Neuronal stem cell (in vitro differentiated cells): ENCODE measurements around the gene PLN.

Experiments
- DNase-seq: peaks from one replicate; pipeline ENCODE4 v3.0.0-alpha.2; 2013; ENCODE audit warnings: low spot score
- H2AFZ ChIP-seq: one replicate; pipeline ENCODE4 v1.6.1; 2013; ENCODE audit warnings: mild to moderate bottlenecking, low read length, inconsistent platforms
- H2AK5ac ChIP-seq: 2 replicates; pipeline ENCODE4 v1.6.1; 2013; ENCODE audit warnings: low read depth, mild to moderate bottlenecking, inconsistent platforms, low read length, moderate library complexity, mixed read lengths
- H2BK120ac ChIP-seq: 2 replicates; pipeline ENCODE4 v1.6.1; 2013; ENCODE audit warnings: low read depth, mild to moderate bottlenecking, inconsistent platforms, low read length, moderate library complexity, mixed read lengths
- H2BK12ac ChIP-seq: one replicate; pipeline ENCODE4 v1.6.1; 2013; ENCODE audit warnings: low read length, inconsistent platforms
- H2BK15ac ChIP-seq: 2 replicates; pipeline ENCODE4 v1.6.1; 2013; ENCODE audit warnings: mild to moderate bottlenecking, low read length, inconsistent platforms, mixed read lengths
- H2BK5ac ChIP-seq: one replicate; pipeline ENCODE4 v1.6.1; 2013; ENCODE audit warnings: inconsistent platforms, mild to moderate bottlenecking, low read length, moderate library complexity
- H3K14ac ChIP-seq: one replicate; pipeline ENCODE4 v1.6.1; 2013; ENCODE audit warnings: low read length, inconsistent platforms
- H3K18ac ChIP-seq: 2 replicates; pipeline ENCODE4 v1.6.1; 2013; ENCODE audit warnings: low read length, inconsistent platforms
- H3K23ac ChIP-seq: 2 replicates; pipeline ENCODE4 v1.6.1; 2013; ENCODE audit warnings: low read depth, mild to moderate bottlenecking, mixed read lengths, low read length, inconsistent platforms; ENCODE audit not compliant: poor library complexity
- H3K27ac ChIP-seq: replicated peaks from 3 replicates; pipeline ENCODE4 v1.5.1; 2013; ENCODE audit warnings: low read length, inconsistent platforms
- H3K27me3 ChIP-seq, 3 experiments: 2 replicates each; pipeline ENCODE4 v1.6.1; 2013; ENCODE audit warnings: low read length in 3 of 3, mild to moderate bottlenecking in 2 of 3, inconsistent platforms in 1 of 3, low read depth in 1 of 3, mixed read lengths in 1 of 3, moderate library complexity in 1 of 3; ENCODE audit not compliant: control insufficient read depth in 3 of 3, insufficient read depth in 3 of 3
- H3K36me3 ChIP-seq, 2 donors: replicated peaks in 1 of 2; 2 replicates each; pipeline ENCODE4 v1.6.1; 2013; ENCODE audit warnings: low read length in 2 of 2; ENCODE audit not compliant: control insufficient read depth in 2 of 2, insufficient read depth in 2 of 2
- H3K4ac ChIP-seq: 2 replicates; pipeline ENCODE4 v1.6.1; 2013; ENCODE audit warnings: inconsistent platforms, mild to moderate bottlenecking, low read length, moderate library complexity
- H3K4me1 ChIP-seq, 2 donors: 1 replicate in 1 of 2; 2 replicates in 1 of 2; pipeline ENCODE4 v1.6.1; 2013; ENCODE audit warnings: low read length in 2 of 2, low read depth in 1 of 2; ENCODE audit not compliant: control insufficient read depth in 2 of 2, insufficient read depth in 1 of 2
- H3K4me2 ChIP-seq: one replicate; pipeline ENCODE4 v1.6.1; 2013; ENCODE audit warnings: mild to moderate bottlenecking, low read length, inconsistent platforms; ENCODE audit not compliant: insufficient read depth, poor library complexity, severe bottlenecking
- H3K4me3 ChIP-seq, 2 donors: 2 replicates each; pipeline ENCODE4 v1.5.1; 2013; ENCODE audit warnings: low read length in 2 of 2, mild to moderate bottlenecking in 2 of 2, inconsistent platforms in 1 of 2, moderate library complexity in 1 of 2
- H3K79me1 ChIP-seq: one replicate; pipeline ENCODE4 v1.6.1; 2013; ENCODE audit warnings: low read depth, mild to moderate bottlenecking, inconsistent platforms, low read length, moderate library complexity
- H3K9ac ChIP-seq: one replicate; pipeline ENCODE4 v1.6.1; 2013; ENCODE audit warnings: mild to moderate bottlenecking, low read depth, low read length, inconsistent platforms; ENCODE audit not compliant: poor library complexity
- H3K9me3 ChIP-seq, 2 donors: replicated peaks in 1 of 2; 2 replicates each; pipeline versions ENCODE3 to v1.6.1; 2013; ENCODE audit warnings: low read length in 2 of 2, mild to moderate bottlenecking in 2 of 2, inconsistent platforms in 1 of 2, low read depth in 1 of 2, mixed read lengths in 1 of 2, moderate library complexity in 1 of 2; ENCODE audit not compliant: control insufficient read depth in 2 of 2, insufficient read depth in 1 of 2
- H4K8ac ChIP-seq: one replicate; pipeline ENCODE4 v1.6.1; 2013; ENCODE audit warnings: low read depth, mild to moderate bottlenecking, inconsistent platforms, low read length, moderate library complexity
- H4K91ac ChIP-seq: one replicate; pipeline ENCODE4 v1.6.1; 2013; ENCODE audit warnings: low read length, low read depth, mild to moderate bottlenecking, inconsistent platforms; ENCODE audit not compliant: poor library complexity
- WGBS, 2 donors: extraction: QIAGEN DNeasy Blood & Tissue Kit; methylation state at CpG; one replicate each; pipeline ENCODE4 v1.1.7; 2013; ENCODE audit warnings: missing lambda C conversion rate in 2 of 2, mixed read lengths in 1 of 2; ENCODE audit not compliant: insufficient read length in 2 of 2, insufficient replicate concordance in 1 of 2; ENCODE audit errors: extremely low coverage in 2 of 2; 5-methylcytosine and 5-hydroxymethylcytosine counted together

Gene PLN

GRCh38 chr6:118507636-118508035 lies 40.5 kb upstream of the PLN start:
- H2BK12ac ChIP-seq = no peak overlapping the region
- DNase-seq = no peak
- H3K4me2 ChIP-seq = no peak overlapping the region
- peaks cover 0 to 6% of the 10 kb centered on the region in 2 donors for H3K36me3 ChIP-seq
- H3K9ac ChIP-seq = no peak overlapping the region
- H4K91ac ChIP-seq = no peak overlapping the region
- no peak overlapping the region for H3K18ac ChIP-seq
- H3K27ac ChIP-seq = no peak overlapping the region
- H4K8ac ChIP-seq = no peak overlapping the region
- no peak overlapping the region for H3K4me3 ChIP-seq
- H2BK120ac ChIP-seq = no peak overlapping the region
- H2BK15ac ChIP-seq = no peak overlapping the region
- no peak overlapping the region for H3K4ac ChIP-seq
- no peak overlapping the region for H2AK5ac ChIP-seq
- no peaks in the 10 kb centered on the region for H3K79me1 ChIP-seq
- no peak overlapping the region for H3K14ac ChIP-seq
- H3K27me3 ChIP-seq = no peaks in the 10 kb centered on the region
- no CpG with 5 or more reads among the region's 1 CpG for WGBS, 2 donors
- no peaks in the 10 kb centered on the region for H3K9me3 ChIP-seq
- H3K23ac ChIP-seq = no peak overlapping the region
- no peak overlapping the region for H2BK5ac ChIP-seq
- no peak overlapping the region for H2AFZ ChIP-seq
- no peaks in the 10 kb centered on the region for H3K4me1 ChIP-seq

GRCh38 chr6:118509009-118509617 lies 39.0 kb upstream of the PLN start:
- H2BK15ac ChIP-seq = no peak overlapping the region

GRCh38 chr6:118511930-118512715 lies 36.0 kb upstream of the PLN start:
- H3K18ac ChIP-seq = no peak overlapping the region
- no peak overlapping the region for H4K91ac ChIP-seq
- H3K4ac ChIP-seq = no peak overlapping the region
- H2BK12ac ChIP-seq = no peak overlapping the region
- no peak overlapping the region for H3K27ac ChIP-seq
- H2BK15ac ChIP-seq = no peak overlapping the region
- H3K79me1 ChIP-seq = no peaks in the 10 kb centered on the region
- no peak overlapping the region for H2BK120ac ChIP-seq
- no peaks in the 10 kb centered on the region for H3K36me3 ChIP-seq
- no peak overlapping the region for H2BK5ac ChIP-seq
- H2AFZ ChIP-seq = no peak overlapping the region
- no peak for DNase-seq
- H3K9ac ChIP-seq = no peak overlapping the region
- WGBS, 2 donors = no CpG with 5 or more reads among the region's 4 CpGs
- no peaks in the 10 kb centered on the region for H3K9me3 ChIP-seq
- no peak overlapping the region for H3K4me2 ChIP-seq
- H3K4me3 ChIP-seq = no peak overlapping the region
- H4K8ac ChIP-seq = no peak overlapping the region
- no peaks in the 10 kb centered on the region for H3K27me3 ChIP-seq
- no peak overlapping the region for H3K23ac ChIP-seq
- H3K14ac ChIP-seq = no peak overlapping the region
- no peaks in the 10 kb centered on the region for H3K4me1 ChIP-seq
- H2AK5ac ChIP-seq = no peak overlapping the region

More at GRCh38 chr6:118509009-118509617, 39.0 kb upstream of the PLN start:
- H3K27me3 ChIP-seq = no peaks in the 10 kb centered on the region
- no peak overlapping the region for H3K14ac ChIP-seq
- no peak overlapping the region for H3K4me3 ChIP-seq
- H4K91ac ChIP-seq = no peak overlapping the region
- no peak overlapping the region for H2BK12ac ChIP-seq
- no peak overlapping the region for H3K18ac ChIP-seq
- no peak overlapping the region for H3K9ac ChIP-seq
- H2AFZ ChIP-seq = no peak overlapping the region
- H3K9me3 ChIP-seq = no peaks in the 10 kb centered on the region
- H2BK120ac ChIP-seq = no peak overlapping the region
- H3K23ac ChIP-seq = no peak overlapping the region
- no peak overlapping the region for H3K4me2 ChIP-seq
- no peak overlapping the region for H3K4ac ChIP-seq
- H3K27ac ChIP-seq = no peak overlapping the region
- no peaks in the 10 kb centered on the region for H3K79me1 ChIP-seq
- no CpG with 5 or more reads among the region's 3 CpGs for WGBS, 2 donors
- no peak overlapping the region for H4K8ac ChIP-seq
- no peak overlapping the region for H2AK5ac ChIP-seq
- peaks cover 0 to 6% of the 10 kb centered on the region in 2 donors for H3K36me3 ChIP-seq
- no peak for DNase-seq
- H3K4me1 ChIP-seq = no peaks in the 10 kb centered on the region
- H2BK5ac ChIP-seq = no peak overlapping the region

GRCh38 chr6:118514689-118515088 lies 33.4 kb upstream of the PLN start:
- Histone ChIP-seq H4K91ac (no peak overlapping the region), H3K4me2 (no peak overlapping the region), H2BK120ac (no peak overlapping the region), H3K36me3 (no peaks in the 10 kb centered on the region), H3K4me1 (no peaks in the 10 kb centered on the region), H3K9ac (no peak overlapping the region), H3K23ac (no peak overlapping the region), H3K4me3 (no peak overlapping the region), H3K27ac (no peak overlapping the region), H2BK15ac (no peak overlapping the region), H3K4ac (no peak overlapping the region), H3K18ac (no peak overlapping the region), H2AFZ (no peak overlapping the region), H2AK5ac (no peak overlapping the region), H3K14ac (no peak overlapping the region), H3K9me3 (no peaks in the 10 kb centered on the region), H3K27me3 (no peaks in the 10 kb centered on the region), H3K79me1 (no peaks in the 10 kb centered on the region), H4K8ac (no peak overlapping the region), H2BK12ac (no peak overlapping the region), H2BK5ac (no peak overlapping the region)
- DNase-seq = no peak
- WGBS, 2 donors = no CpG with 5 or more reads among the region's 3 CpGs
